ENCODE data around the gene PRSS2. TPM values are rescaled to one million over a fixed set of nuclear protein-coding genes. Genes with fewer than 3 reads are reported as not detected.
"Not testable (repeated sequence)": the region's sequence is repeated elsewhere in the genome, so short reads cannot be mapped to it uniquely, and the experiment has no call there.

The PRSS2 gene
- total RNA-seq, 1 donor from 2014 or later = not detected

- no peak for TF ChIP-seq CTCF (IDR thresholded peaks at IDR 0.05; ENCODE audit: borderline replicate concordance)
- intact Hi-C loops (cut with micrococcal nuclease) = no loop called here
- H3K27ac ChIP-seq (replicated peaks) = no peak within 1 kb of the TSS
- no peaks in the 10 kb centered on the region for H3K4me1 ChIP-seq
- H3K27me3 ChIP-seq (ENCODE audit: low read depth) = no peaks in the 10 kb centered on the region
- H3K36me3 ChIP-seq = no peaks in the 10 kb centered on the region
- no peaks in the 10 kb centered on the region for H3K9me3 ChIP-seq (replicated peaks)
- no peak within 1 kb of the TSS for H3K4me3 ChIP-seq
- DNase-seq = no peak
Observed at GRCh38 chr7:142749218-142749993, 21.4 kb upstream of the PRSS2 start, which contains the start of gene PRSS1. TSS of gene PRSS1 (plus strand) at chr7:142749472. CDS start at chr7:142749485, 13 bp downstream.

- TF ChIP-seq CTCF (IDR thresholded peaks at IDR 0.05; ENCODE audit: borderline replicate concordance) = no peak
- H3K36me3 ChIP-seq = no peaks in the 10 kb centered on the region
- intact Hi-C loops (cut with micrococcal nuclease) = no loop called here
- H3K27me3 ChIP-seq (ENCODE audit: low read depth) = no peaks in the 10 kb centered on the region
- no peaks in the 10 kb centered on the region for H3K4me1 ChIP-seq
- H3K4me3 ChIP-seq = no peak overlapping the region
- H3K9me3 ChIP-seq (replicated peaks) = no peaks in the 10 kb centered on the region
- no peak overlapping the region for H3K27ac ChIP-seq (replicated peaks)
- no peak for DNase-seq
Observed at GRCh38 chr7:142750321-142750938, 20.3 kb upstream of the PRSS2 start.

- H3K4me3 ChIP-seq; H3K4me1 ChIP-seq; H3K27me3 ChIP-seq (ENCODE audit: low read depth); H3K36me3 ChIP-seq; intact Hi-C loops (cut with micrococcal nuclease); DNase-seq; H3K9me3 ChIP-seq (replicated peaks); H3K27ac ChIP-seq (replicated peaks): not testable (repeated sequence)
Observed at GRCh38 chr7:142751526-142752175, 19.1 kb upstream of the PRSS2 start.

GRCh38 chr7:142752376-142753225, 18.2 kb upstream of the PRSS2 start:
- no peaks in the 10 kb centered on the region for H3K36me3 ChIP-seq
- H3K4me3 ChIP-seq = no peak overlapping the region
- no peak for TF ChIP-seq CTCF (IDR thresholded peaks at IDR 0.05; ENCODE audit: borderline replicate concordance)
- no peaks in the 10 kb centered on the region for H3K4me1 ChIP-seq
- H3K9me3 ChIP-seq (replicated peaks) = no peaks in the 10 kb centered on the region
- no peaks in the 10 kb centered on the region for H3K27me3 ChIP-seq (ENCODE audit: low read depth)
- intact Hi-C loops (cut with micrococcal nuclease) = no loop called here
- DNase-seq = no peak
- no peak overlapping the region for H3K27ac ChIP-seq (replicated peaks)

GRCh38 chr7:142753366-142753765, 17.4 kb upstream of the PRSS2 start:
- no peak for TF ChIP-seq CTCF (IDR thresholded peaks at IDR 0.05; ENCODE audit: borderline replicate concordance)
- Histone ChIP-seq H3K4me1 (no peaks in the 10 kb centered on the region), H3K36me3 (no peaks in the 10 kb centered on the region), H3K9me3 (replicated peaks) (no peaks in the 10 kb centered on the region), H3K27ac (replicated peaks) (no peak overlapping the region), H3K27me3 (ENCODE audit: low read depth) (no peaks in the 10 kb centered on the region), H3K4me3 (no peak overlapping the region)
- DNase-seq = no peak
- intact Hi-C loops (cut with micrococcal nuclease) = no loop called here

- intact Hi-C loops (cut with micrococcal nuclease); H3K27ac ChIP-seq (replicated peaks); H3K4me3 ChIP-seq; H3K27me3 ChIP-seq (ENCODE audit: low read depth); H3K9me3 ChIP-seq (replicated peaks); H3K4me1 ChIP-seq; H3K36me3 ChIP-seq; DNase-seq: not testable (repeated sequence)
Observed at GRCh38 chr7:142753925-142754491, 16.8 kb upstream of the PRSS2 start.
